ENCODE data around the gene CEBPG.

CEBPG gene

GRCh38 chr19:33339016-33339984 lies 34.2 kb upstream of the CEBPG start:
- Histone ChIP-seq H3K27me3 (ENCODE audit: control insufficient read depth in 1 of 2, insufficient read depth in 2 of 2, low read length in 2 of 2) (no peaks in the 10 kb centered on the region), H3K9me3 (ENCODE audit: control insufficient read depth in 1 of 2, low read length in 2 of 2) (no peaks in the 10 kb centered on the region), H3K36me3 (ENCODE audit: control insufficient read depth in 1 of 2, insufficient read depth in 2 of 2, low read length in 2 of 2) (no peaks in the 10 kb centered on the region), H3K27ac (ENCODE audit: low read depth, low read length) (no peak overlapping the region), H3K4me1 (ENCODE audit: control insufficient read depth in 1 of 2, insufficient read depth in 2 of 2, low read length in 2 of 2) (no peaks in the 10 kb centered on the region), H3K9ac (ENCODE audit: low read depth in 1 of 2, low read length in 2 of 2) (no peak overlapping the region), H3K4me3 (ENCODE audit: low read depth in 1 of 2, low read length in 2 of 2) (no peak overlapping the region)

DNA sequence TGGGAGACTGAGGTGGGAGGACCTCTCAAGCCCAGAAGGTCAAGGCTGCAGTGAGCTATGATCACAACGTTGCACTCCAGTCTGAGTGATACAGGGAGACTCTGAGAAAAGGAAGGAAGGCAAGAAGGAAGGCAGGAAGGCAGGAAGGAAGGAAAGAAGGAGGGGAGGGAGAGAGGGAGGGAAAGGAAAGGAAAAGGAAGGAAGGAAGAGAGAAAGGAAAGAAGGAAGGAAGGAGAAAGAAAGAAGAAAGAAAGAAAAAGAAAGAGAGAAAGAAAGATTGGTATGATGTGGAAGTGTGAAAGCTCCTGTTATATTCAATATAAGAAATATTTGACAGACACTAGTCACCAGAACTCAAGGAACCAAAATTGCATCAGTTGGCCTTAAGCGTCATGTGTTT lies 32.5 kb upstream of the CEBPG start:
- no peaks in the 10 kb centered on the region for H3K9me3 ChIP-seq (ENCODE audit: control insufficient read depth in 1 of 2, low read length in 2 of 2)
- no peaks in the 10 kb centered on the region for H3K4me1 ChIP-seq (ENCODE audit: control insufficient read depth in 1 of 2, insufficient read depth in 2 of 2, low read length in 2 of 2)
- no peak overlapping the region for H3K4me3 ChIP-seq (ENCODE audit: low read depth in 1 of 2, low read length in 2 of 2)

GRCh38 chr19:33343301-33343700 lies 30.2 kb upstream of the CEBPG start:
- no peaks in the 10 kb centered on the region for H3K4me1 ChIP-seq (ENCODE audit: control insufficient read depth in 1 of 2, insufficient read depth in 2 of 2, low read length in 2 of 2)
- no peaks in the 10 kb centered on the region for H3K27me3 ChIP-seq (ENCODE audit: control insufficient read depth in 1 of 2, insufficient read depth in 2 of 2, low read length in 2 of 2)
- no peaks in the 10 kb centered on the region for H3K36me3 ChIP-seq (ENCODE audit: control insufficient read depth in 1 of 2, insufficient read depth in 2 of 2, low read length in 2 of 2)
- no peak overlapping the region for H3K9ac ChIP-seq (ENCODE audit: low read depth in 1 of 2, low read length in 2 of 2)
- H3K27ac ChIP-seq (ENCODE audit: low read depth, low read length), result no peak overlapping the region
- no peak overlapping the region for H3K4me3 ChIP-seq (ENCODE audit: low read depth in 1 of 2, low read length in 2 of 2)
- no peaks in the 10 kb centered on the region for H3K9me3 ChIP-seq (ENCODE audit: control insufficient read depth in 1 of 2, low read length in 2 of 2)

More for the DNA sequence above, 32.5 kb upstream of the CEBPG start:
- Histone ChIP-seq H3K27ac (ENCODE audit: low read depth, low read length) (no peak overlapping the region), H3K27me3 (ENCODE audit: control insufficient read depth in 1 of 2, insufficient read depth in 2 of 2, low read length in 2 of 2) (no peaks in the 10 kb centered on the region), H3K9ac (ENCODE audit: low read depth in 1 of 2, low read length in 2 of 2) (no peak overlapping the region), H3K36me3 (ENCODE audit: control insufficient read depth in 1 of 2, insufficient read depth in 2 of 2, low read length in 2 of 2) (no peaks in the 10 kb centered on the region)

DNA sequence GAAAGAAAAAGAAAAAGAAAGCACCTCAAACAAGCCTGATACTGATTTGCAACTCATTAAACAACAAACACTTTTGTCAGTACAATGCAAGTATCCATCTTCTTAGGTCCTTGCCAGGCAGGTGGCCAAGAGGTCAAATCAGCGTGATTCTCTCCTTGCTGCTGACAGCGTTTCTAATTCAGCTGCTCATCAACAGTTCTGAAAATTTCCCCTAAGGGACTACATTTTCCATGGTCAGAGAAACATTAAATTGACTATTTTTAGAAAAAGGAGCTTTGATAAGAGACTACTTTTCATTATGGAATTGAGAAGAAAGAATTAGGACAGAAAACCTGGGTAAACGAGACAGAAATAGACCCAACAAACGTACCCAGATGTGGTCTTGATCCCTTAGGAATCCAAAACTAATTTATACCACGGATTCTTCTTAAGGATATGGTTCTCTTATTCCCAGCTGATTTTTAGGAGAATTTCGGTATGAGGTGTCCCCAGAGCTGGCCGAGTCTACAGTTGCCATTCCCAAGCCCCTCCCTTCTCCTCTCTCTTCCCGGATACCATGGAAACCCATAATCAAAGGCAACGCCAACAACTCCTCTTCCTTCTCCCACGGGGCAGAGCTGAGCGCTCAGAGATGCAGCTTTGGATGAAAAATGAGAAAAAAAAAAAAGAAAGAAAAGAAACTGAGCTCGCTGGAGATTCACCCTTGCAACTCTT lies 29.5 kb upstream of the CEBPG start:
- Histone ChIP-seq H3K36me3 (ENCODE audit: control insufficient read depth in 1 of 2, insufficient read depth in 2 of 2, low read length in 2 of 2) (no peaks in the 10 kb centered on the region), H3K4me3 (ENCODE audit: low read depth in 1 of 2, low read length in 2 of 2) (no peak overlapping the region), H3K27me3 (ENCODE audit: control insufficient read depth in 1 of 2, insufficient read depth in 2 of 2, low read length in 2 of 2) (no peaks in the 10 kb centered on the region), H3K9ac (ENCODE audit: low read depth in 1 of 2, low read length in 2 of 2) (no peak overlapping the region), H3K4me1 (ENCODE audit: control insufficient read depth in 1 of 2, insufficient read depth in 2 of 2, low read length in 2 of 2) (no peaks in the 10 kb centered on the region), H3K9me3 (ENCODE audit: control insufficient read depth in 1 of 2, low read length in 2 of 2) (no peaks in the 10 kb centered on the region), H3K27ac (ENCODE audit: low read depth, low read length) (no peak overlapping the region)

GRCh38 chr19:33344573-33344925 lies 29.0 kb upstream of the CEBPG start:
- Histone ChIP-seq H3K4me1 (ENCODE audit: control insufficient read depth in 1 of 2, insufficient read depth in 2 of 2, low read length in 2 of 2) (no peaks in the 10 kb centered on the region), H3K27me3 (ENCODE audit: control insufficient read depth in 1 of 2, insufficient read depth in 2 of 2, low read length in 2 of 2) (no peaks in the 10 kb centered on the region), H3K27ac (ENCODE audit: low read depth, low read length) (no peak overlapping the region), H3K9me3 (ENCODE audit: control insufficient read depth in 1 of 2, low read length in 2 of 2) (no peaks in the 10 kb centered on the region), H3K9ac (ENCODE audit: low read depth in 1 of 2, low read length in 2 of 2) (no peak overlapping the region), H3K36me3 (ENCODE audit: control insufficient read depth in 1 of 2, insufficient read depth in 2 of 2, low read length in 2 of 2) (no peaks in the 10 kb centered on the region), H3K4me3 (ENCODE audit: low read depth in 1 of 2, low read length in 2 of 2) (no peak overlapping the region)

GRCh38 chr19:33345163-33345562 lies 28.3 kb upstream of the CEBPG start:
- Histone ChIP-seq H3K27ac (ENCODE audit: low read depth, low read length) (no peak overlapping the region), H3K9me3 (ENCODE audit: control insufficient read depth in 1 of 2, low read length in 2 of 2) (no peaks in the 10 kb centered on the region), H3K4me3 (ENCODE audit: low read depth in 1 of 2, low read length in 2 of 2) (no peak overlapping the region), H3K4me1 (ENCODE audit: control insufficient read depth in 1 of 2, insufficient read depth in 2 of 2, low read length in 2 of 2) (no peaks in the 10 kb centered on the region), H3K9ac (ENCODE audit: low read depth in 1 of 2, low read length in 2 of 2) (no peak overlapping the region), H3K27me3 (ENCODE audit: control insufficient read depth in 1 of 2, insufficient read depth in 2 of 2, low read length in 2 of 2) (no peaks in the 10 kb centered on the region), H3K36me3 (ENCODE audit: control insufficient read depth in 1 of 2, insufficient read depth in 2 of 2, low read length in 2 of 2) (no peaks in the 10 kb centered on the region)

- H3K9me3 ChIP-seq (ENCODE audit: control insufficient read depth in 1 of 2, low read length in 2 of 2), result no peaks in the 10 kb centered on the region
- no peaks in the 10 kb centered on the region for H3K27me3 ChIP-seq (ENCODE audit: control insufficient read depth in 1 of 2, insufficient read depth in 2 of 2, low read length in 2 of 2)
- no peak overlapping the region for H3K9ac ChIP-seq (ENCODE audit: low read depth in 1 of 2, low read length in 2 of 2)
- no peak overlapping the region for H3K27ac ChIP-seq (ENCODE audit: low read depth, low read length)
- no peak overlapping the region for H3K4me3 ChIP-seq (ENCODE audit: low read depth in 1 of 2, low read length in 2 of 2)
- H3K36me3 ChIP-seq (ENCODE audit: control insufficient read depth in 1 of 2, insufficient read depth in 2 of 2, low read length in 2 of 2), result no peaks in the 10 kb centered on the region
- H3K4me1 ChIP-seq (ENCODE audit: control insufficient read depth in 1 of 2, insufficient read depth in 2 of 2, low read length in 2 of 2), result no peaks in the 10 kb centered on the region
These were observed 26.8 kb upstream of the CEBPG start for GRCh38 chr19:33346665-33347064.

DNA sequence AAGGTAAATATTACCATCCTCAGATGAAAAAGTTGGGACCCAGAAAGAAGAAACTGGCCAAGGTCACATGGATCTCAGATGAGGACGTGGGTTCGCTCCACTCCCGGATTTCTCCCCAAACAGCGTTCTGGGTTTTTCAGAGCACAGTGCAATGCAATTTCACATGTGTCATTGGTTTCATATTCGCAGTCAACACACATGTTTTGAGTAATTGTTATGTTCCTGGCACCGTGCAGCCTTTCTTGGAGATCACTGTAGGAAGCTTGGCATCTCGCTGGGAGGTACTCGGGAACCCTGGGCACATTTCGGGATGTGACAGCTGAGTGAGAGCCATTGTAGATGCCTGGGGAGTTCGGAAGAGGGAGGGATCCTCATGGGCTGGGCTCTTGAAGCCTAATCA lies 26.2 kb upstream of the CEBPG start:
- H3K27me3 ChIP-seq (ENCODE audit: control insufficient read depth in 1 of 2, insufficient read depth in 2 of 2, low read length in 2 of 2), result no peaks in the 10 kb centered on the region
- H3K27ac ChIP-seq (ENCODE audit: low read depth, low read length), result no peak overlapping the region
- no peak overlapping the region for H3K4me3 ChIP-seq (ENCODE audit: low read depth in 1 of 2, low read length in 2 of 2)
- no peaks in the 10 kb centered on the region for H3K9me3 ChIP-seq (ENCODE audit: control insufficient read depth in 1 of 2, low read length in 2 of 2)
- no peaks in the 10 kb centered on the region for H3K4me1 ChIP-seq (ENCODE audit: control insufficient read depth in 1 of 2, insufficient read depth in 2 of 2, low read length in 2 of 2)
- H3K9ac ChIP-seq (ENCODE audit: low read depth in 1 of 2, low read length in 2 of 2), result no peak overlapping the region
- no peaks in the 10 kb centered on the region for H3K36me3 ChIP-seq (ENCODE audit: control insufficient read depth in 1 of 2, insufficient read depth in 2 of 2, low read length in 2 of 2)

DNA sequence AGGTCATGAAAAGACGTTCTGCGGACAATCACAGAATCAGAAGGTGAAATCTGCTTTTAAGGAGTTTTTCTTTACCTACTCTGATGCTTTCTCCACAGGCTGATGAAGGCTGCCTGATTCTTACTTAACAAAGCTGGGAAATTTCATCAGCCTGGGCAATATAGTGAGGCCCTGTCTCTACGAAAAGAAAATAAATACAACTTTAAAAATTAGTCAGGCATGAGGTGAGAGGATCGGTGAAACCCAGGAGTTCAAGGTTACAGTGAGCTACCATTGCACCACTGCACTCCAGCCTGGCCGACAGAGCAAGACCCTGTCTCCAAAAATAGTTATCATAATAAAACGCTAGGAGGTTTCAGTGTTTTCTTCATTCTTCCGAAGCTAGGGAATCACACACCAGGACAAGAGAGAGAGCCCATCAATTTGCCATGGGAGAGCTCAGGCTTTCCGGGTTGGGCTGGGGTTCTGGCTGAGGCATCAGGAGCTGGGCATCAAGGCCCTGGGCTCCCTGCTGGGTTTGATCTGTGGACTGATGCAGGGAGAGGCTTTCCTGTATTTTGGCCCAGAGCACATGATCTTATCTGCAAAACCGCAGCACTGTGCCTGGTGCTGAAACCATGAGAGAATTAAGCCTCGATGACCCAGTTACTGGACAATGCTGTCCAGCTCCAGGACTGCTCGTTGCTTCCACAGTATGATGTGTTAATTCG lies 25.1 kb upstream of the CEBPG start:
- Histone ChIP-seq H3K36me3 (ENCODE audit: control insufficient read depth in 1 of 2, insufficient read depth in 2 of 2, low read length in 2 of 2) (no peaks in the 10 kb centered on the region), H3K9me3 (ENCODE audit: control insufficient read depth in 1 of 2, low read length in 2 of 2) (no peaks in the 10 kb centered on the region), H3K9ac (ENCODE audit: low read depth in 1 of 2, low read length in 2 of 2) (no peak overlapping the region), H3K27ac (ENCODE audit: low read depth, low read length) (no peak overlapping the region), H3K27me3 (ENCODE audit: control insufficient read depth in 1 of 2, insufficient read depth in 2 of 2, low read length in 2 of 2) (no peaks in the 10 kb centered on the region), H3K4me1 (ENCODE audit: control insufficient read depth in 1 of 2, insufficient read depth in 2 of 2, low read length in 2 of 2) (no peaks in the 10 kb centered on the region), H3K4me3 (ENCODE audit: low read depth in 1 of 2, low read length in 2 of 2) (no peak overlapping the region)

All from duodenal mucosa (tissue), 2 donors.